ENCODE measurements around the gene CFAP46. TPM values are rescaled to one million over a fixed set of nuclear protein-coding genes. Genes with fewer than 3 reads are reported as not detected.

CFAP46 gene
- total RNA-seq, 3 donors from 2014 or later (not counting 1 experiment from before 2014, with no cell fraction given): 0.35 TPM; not detected in 2

GRCh38 chr10:132926777-132927650 lies 15.4 kb downstream of the CFAP46 start:
- no peak for ATAC-seq
- Histone ChIP-seq H3K9me3 (ENCODE audit: control insufficient read depth, insufficient read depth, low read length) (no peaks in the 10 kb centered on the region), H3K4me1 (ENCODE audit: control insufficient read depth, insufficient read depth, low read length) (peaks cover 7% of the 10 kb centered on the region), H3K36me3 (ENCODE audit: control insufficient read depth, insufficient read depth, low read length) (no peaks in the 10 kb centered on the region), H3K27ac (ENCODE audit: low read length) (no peak overlapping the region), H3K27me3 (ENCODE audit: control insufficient read depth, insufficient read depth, low read length) (no peaks in the 10 kb centered on the region), H3K4me3 (ENCODE audit: low read length) (no peak overlapping the region)
- H3K27me3 Mint-ChIP-seq (ENCODE audit: low read depth in 2 of 2): no peaks in the 10 kb centered on the region
- peaks cover 0 to 8% of the 10 kb centered on the region in 2 donors for H3K4me1 Mint-ChIP-seq
- H3K4me3 Mint-ChIP-seq: no peak overlapping the region
- no peaks in the 10 kb centered on the region for H3K36me3 Mint-ChIP-seq
- no peaks in the 10 kb centered on the region for H3K9me3 Mint-ChIP-seq
- no peak for DNase-seq
- TF ChIP-seq CTCF (IDR thresholded peaks at IDR 0.05): no peak
- no peak overlapping the region for H3K27ac Mint-ChIP-seq
- intact Hi-C loops (cut with micrococcal nuclease): no loop called here
- WGBS (ENCODE audit: insufficient coverage): 91% methylated on average over 52 of the region's 52 CpGs

- H3K27ac Mint-ChIP-seq: no peak overlapping the region
- Histone ChIP-seq H3K27ac (ENCODE audit: low read length) (no peak overlapping the region), H3K4me1 (ENCODE audit: control insufficient read depth, insufficient read depth, low read length) (peaks cover 7% of the 10 kb centered on the region), H3K27me3 (ENCODE audit: control insufficient read depth, insufficient read depth, low read length) (no peaks in the 10 kb centered on the region), H3K4me3 (ENCODE audit: low read length) (no peak overlapping the region), H3K9me3 (ENCODE audit: control insufficient read depth, insufficient read depth, low read length) (no peaks in the 10 kb centered on the region), H3K36me3 (ENCODE audit: control insufficient read depth, insufficient read depth, low read length) (no peaks in the 10 kb centered on the region)
- ATAC-seq: peak in 1 of 3 donors; percentile 31
- H3K4me3 Mint-ChIP-seq: no peak overlapping the region
- H3K9me3 Mint-ChIP-seq: no peaks in the 10 kb centered on the region
- H3K27me3 Mint-ChIP-seq (ENCODE audit: low read depth in 2 of 2): no peaks in the 10 kb centered on the region
- no peak for DNase-seq
- H3K4me1 Mint-ChIP-seq: no peaks in the 10 kb centered on the region
- TF ChIP-seq CTCF (IDR thresholded peaks at IDR 0.05): no peak
- WGBS (ENCODE audit: insufficient coverage): 90% methylated on average over 21 of the region's 21 CpGs
- intact Hi-C loops (cut with micrococcal nuclease): no loop called here
- no peaks in the 10 kb centered on the region for H3K36me3 Mint-ChIP-seq
Observed at GRCh38 chr10:132926070-132926469, 16.3 kb downstream of the CFAP46 start.

- TF ChIP-seq CTCF (IDR thresholded peaks at IDR 0.05): no peak
- Mint-ChIP-seq H3K27ac (no peak overlapping the region), H3K4me3 (no peak overlapping the region), H3K27me3 (ENCODE audit: low read depth in 2 of 2) (no peaks in the 10 kb centered on the region), H3K9me3 (no peaks in the 10 kb centered on the region), H3K4me1 (no peaks in the 10 kb centered on the region), H3K36me3 (no peaks in the 10 kb centered on the region)
- WGBS (ENCODE audit: insufficient coverage): 95% methylated on average over 22 of the region's 22 CpGs
- no peak overlapping the region for H3K27ac ChIP-seq (ENCODE audit: low read length)
- H3K4me1 ChIP-seq (ENCODE audit: control insufficient read depth, insufficient read depth, low read length): peaks cover 7% of the 10 kb centered on the region
- H3K4me3 ChIP-seq (ENCODE audit: low read length): no peak overlapping the region
- H3K36me3 ChIP-seq (ENCODE audit: control insufficient read depth, insufficient read depth, low read length): no peaks in the 10 kb centered on the region
- intact Hi-C loops (cut with micrococcal nuclease): no loop called here
- ATAC-seq (no peak), DNase-seq (no peak)
- H3K9me3 ChIP-seq (ENCODE audit: control insufficient read depth, insufficient read depth, low read length): no peaks in the 10 kb centered on the region
- H3K27me3 ChIP-seq (ENCODE audit: control insufficient read depth, insufficient read depth, low read length): no peaks in the 10 kb centered on the region
Observed at GRCh38 chr10:132925614-132926013, 16.8 kb downstream of the CFAP46 start.

All from natural killer cell (primary cell).